Fibroblast of skin of left quadriceps (primary cell): ENCODE data around the gene AP1B1.
"Not testable (repeated sequence)": the region's sequence is repeated elsewhere in the genome, so short reads cannot be mapped to it uniquely, and the experiment has no call there.

Experiments
- DNase-seq, 2 experiments: peaks; one replicate each; pipeline ENCODE4 v3.0.0-alpha.2; 2013; ENCODE audit warnings: low read depth in 2 of 2

Gene AP1B1

DNA sequence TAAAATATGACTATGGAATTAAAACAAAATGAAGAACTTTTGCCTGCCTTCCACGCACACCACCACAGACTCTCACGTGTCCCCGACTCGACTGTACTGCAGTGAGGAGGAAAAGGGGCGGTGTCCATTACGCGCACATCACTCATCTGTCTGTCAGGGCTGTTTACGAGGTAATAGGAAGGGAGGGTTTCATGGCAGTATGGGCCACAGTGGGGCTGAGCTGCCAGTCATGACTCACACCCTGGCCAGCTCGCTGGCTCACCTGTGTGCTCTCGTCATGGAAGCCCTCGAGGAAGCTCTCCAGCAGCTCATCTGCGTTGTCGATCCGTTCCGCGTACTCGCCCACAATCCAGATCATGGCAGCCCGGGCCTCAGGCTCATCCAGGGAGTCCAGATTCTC, 39.4 kb downstream of the AP1B1 start:
- DNase-seq = no peak

DNA sequence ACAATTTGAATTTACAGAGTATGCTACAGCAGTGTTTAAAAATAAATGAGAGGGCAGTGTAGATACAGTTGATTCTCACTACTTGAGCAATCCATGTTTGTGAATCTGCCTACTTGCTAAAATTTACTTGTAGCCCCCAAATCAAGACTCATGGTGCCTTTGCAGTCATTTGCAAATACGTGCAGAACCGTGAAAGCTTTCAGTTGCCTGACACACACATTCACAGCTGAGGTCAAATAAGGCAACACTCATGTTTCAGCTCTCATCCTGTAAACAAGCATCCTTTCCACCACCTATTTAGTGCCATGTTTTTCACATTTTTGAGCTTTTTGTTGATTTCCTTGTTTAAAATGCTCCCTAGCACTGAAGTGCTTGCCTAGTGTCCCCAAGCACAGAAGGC, 40.3 kb downstream of the AP1B1 start:
- DNase-seq = no peak

DNA sequence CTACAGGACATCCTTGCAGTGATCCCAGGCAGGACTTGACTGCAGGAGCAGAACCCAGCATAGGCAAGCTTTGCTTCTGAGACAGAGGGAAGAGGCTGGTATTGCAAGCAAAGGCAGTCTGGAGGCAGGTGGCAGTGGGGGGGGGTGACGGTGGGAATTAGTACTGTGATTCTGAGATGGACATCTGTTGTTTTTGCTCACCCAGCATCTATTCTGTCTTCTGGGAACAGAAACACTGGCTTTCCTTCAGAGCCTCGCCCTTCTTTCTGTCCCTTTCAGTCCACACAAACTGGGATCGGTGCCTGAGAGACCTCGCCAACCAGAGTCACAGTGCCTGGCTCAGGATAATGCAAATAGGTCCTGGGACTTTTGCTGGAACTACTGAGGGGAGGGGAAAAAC, 41.7 kb downstream of the AP1B1 start:
- DNase-seq = no peak

DNA sequence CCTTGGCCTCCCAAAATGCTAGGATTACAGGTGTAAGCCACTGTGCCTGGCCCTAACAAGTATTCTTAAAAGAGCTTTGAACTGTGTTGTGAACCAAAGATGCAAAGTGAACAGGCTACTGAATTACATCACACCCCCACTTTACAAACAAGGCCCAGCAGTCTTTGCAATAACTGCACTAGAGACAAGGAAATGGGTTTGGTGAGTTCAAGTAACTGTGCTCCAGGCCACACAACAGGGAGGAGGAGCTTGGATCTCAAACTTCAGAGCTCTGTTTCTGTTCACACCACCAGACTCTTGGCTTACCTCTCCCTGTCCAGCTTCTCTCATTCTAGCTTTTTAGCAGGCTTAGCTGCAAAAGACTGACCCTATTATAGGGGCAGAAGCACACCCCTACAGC, 42.4 kb downstream of the AP1B1 start:
- DNase-seq = no peak

DNA sequence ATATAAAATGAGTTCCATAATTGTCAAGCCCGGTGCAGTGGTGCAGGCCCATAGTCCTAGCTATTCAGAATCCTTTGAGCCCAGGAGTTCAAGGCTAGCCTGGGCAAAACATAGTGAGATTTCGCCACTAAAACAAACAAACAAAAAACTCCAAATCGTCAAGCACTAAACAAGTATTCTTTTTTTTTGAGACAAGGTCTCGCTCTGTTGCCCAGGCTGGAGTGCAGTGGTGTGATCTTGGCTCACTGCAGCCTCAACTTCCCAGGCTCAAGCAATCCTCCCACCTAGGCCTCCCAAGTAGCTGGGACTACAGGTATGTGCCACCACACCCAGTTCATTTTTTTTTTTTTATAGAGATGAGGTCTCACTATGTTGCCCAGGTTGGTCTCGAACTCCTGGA, 43.5 kb downstream of the AP1B1 start:
- DNase-seq = not testable (repeated sequence)

DNA sequence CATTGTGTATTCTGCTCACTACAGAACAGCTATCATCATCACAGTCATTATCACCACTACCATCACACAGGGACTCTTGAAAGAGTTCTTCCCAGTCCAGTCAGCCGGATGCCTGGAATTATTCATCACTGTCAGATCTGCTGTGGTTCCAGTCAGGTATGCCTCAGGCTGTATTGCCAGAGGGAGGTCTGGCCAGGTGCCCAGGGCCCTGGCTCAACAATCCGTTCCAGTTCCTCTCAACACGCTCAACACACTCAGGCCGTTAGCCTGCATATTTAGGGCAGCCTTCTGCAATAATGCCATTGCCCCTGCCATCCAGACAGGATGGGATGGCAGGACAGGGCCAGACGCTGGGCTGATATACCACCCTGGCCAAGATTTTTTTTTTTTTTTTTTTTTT, 44.2 kb downstream of the AP1B1 start:
- DNase-seq = peak; percentile 79 to 82

DNA sequence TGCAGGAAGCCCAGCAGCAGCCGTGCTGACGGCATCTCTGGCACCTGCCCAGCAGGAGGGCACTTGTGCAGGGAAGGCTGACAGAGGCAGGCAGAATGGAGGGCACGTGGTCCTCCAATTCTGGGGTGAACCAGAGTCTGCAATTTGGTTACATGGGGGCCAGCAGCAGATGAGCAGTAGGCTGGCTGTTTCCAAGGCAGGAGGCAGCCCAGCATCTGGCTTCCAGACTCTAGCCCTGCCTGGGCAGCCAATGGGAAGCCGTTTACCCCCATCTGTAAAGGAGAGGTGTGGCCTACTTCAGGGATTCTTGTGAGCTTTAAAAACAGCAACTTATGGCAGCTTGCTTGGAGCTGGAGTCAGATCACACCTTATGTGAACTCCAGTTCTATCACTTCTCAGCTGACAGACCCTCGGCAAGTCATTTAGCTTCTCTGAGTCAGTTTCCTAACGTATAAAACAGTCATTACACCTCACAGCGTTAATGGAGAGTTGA, 45.0 kb downstream of the AP1B1 start:
- peak; percentile 57 to 58 for DNase-seq

DNA sequence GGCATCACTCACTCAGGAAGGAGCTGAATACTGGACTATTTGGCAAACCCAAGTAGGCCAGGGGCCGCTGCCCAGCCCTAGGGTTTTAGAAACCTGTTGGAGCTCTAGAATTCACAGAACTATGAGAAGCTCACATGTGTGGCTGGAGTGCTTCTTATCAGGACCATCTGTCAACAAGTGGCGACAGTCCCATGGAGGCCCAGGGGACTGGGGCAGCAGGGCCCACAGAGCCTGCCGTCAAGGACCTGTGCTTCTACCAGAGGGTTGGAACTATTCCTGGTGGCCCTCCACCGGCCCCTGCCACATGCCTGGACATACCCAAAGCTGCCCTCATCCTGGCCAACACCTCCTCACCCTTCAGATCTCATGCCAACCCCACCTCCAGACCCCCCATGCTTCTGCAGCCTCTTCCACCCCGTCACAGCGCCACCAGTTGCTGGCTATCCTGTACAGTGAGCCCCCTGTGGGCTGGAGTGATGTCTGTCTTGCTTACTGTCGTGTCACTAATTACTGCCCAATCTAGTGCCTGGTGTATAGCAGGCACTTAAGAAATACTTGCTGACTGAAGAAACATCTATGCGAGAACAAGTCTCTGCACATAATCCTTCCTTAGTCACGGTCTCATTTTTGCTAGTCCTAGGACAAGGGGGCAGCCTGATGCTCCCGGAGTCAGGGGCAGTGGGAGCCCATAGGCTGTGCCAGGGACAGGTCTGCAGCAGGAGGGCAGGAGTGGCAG, 45.6 kb downstream of the AP1B1 start:
- DNase-seq = no peak

DNA sequence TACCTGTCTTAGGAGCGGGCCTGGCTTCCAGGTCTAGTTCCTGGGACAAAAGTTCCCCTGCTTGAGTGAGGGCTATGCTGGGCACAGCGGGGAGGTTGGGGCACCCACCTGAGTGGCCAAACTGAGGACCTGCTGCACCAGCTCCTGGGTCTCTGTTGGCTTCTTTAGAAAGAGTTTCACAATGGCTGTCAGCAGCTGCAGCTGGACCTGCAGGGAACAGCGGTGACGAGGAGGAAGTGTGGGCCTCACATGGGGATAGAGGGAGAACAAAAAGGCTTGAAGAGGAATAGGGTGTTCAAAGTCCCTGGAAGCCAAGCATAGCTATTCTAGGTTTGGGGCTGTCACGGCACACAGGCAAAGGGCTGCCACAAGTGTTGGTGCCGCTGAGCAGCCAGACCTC, 46.2 kb downstream of the AP1B1 start:
- no peak for DNase-seq

DNA sequence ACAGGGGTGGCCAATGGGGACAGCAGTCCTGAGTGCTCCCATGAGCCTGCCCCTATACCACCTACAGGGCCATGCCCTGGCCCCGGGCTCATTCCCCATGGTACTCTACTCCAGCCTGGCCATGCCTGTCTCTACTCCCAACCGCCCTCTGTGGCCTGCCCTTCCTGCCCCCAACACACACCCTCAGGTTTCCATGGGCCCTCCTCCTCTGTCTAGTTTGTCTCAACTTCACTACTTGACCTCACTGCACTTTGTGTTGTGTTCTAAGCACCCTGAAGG, 46.6 kb downstream of the AP1B1 start:
- DNase-seq = no peak

DNA sequence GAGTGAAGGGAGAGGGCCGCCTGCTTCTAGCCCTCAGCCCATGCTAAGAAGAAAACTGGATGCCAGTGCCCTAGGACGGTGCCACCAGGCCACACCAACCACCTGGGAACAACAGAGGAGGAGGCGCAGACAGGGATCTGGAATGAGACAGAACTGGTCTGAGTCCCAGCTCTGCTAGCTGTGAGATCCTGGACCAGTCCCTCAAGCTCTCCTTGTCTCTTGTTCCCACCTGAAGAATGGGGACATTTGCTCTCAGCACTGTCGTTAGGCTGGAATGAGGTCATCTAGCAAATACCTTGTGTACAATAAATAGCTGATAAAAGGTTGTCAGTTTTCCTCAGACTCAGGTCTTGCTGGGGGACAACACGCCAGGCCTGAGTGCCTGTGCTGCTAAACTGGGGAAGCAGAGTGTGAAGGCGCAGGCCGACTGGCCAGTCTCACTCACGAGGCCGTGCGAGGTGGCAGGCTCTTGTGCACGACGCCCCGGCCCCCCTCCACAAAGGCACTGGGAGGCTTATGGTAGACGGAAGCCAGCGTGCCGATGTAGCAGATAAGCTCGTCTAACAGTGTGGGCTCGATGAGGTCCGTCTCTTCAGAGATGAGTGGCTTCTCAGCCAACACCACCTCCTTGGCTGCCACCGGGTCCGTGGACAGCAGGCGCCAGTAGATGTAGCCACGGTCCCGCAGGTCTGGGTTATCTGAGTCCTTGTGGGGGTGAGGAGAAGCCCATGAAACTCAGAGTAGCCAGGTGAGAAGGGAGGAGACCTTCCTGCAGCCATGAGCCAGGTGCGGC, 47.1 kb downstream of the AP1B1 start:
- DNase-seq = no peak

DNA sequence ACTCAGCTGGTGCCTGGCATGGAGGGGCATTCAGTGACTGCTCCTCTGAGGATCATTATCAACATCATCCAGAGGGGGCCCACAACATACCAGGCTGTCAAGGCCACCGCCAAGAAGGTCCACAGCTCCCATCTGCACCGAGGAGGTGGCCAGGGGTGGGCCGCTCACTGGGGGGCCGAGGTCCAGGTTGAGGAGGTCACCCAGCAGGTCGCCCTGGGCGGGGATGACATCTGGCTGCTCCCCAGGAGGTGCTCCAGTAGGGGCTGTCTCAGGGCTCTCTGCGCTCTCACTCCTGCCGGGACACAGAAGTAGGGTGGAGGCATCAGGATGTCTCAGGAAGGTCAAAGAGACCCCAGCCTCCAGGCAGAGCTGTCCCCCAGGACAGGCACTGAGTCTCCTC, 47.8 kb downstream of the AP1B1 start:
- DNase-seq = no peak

DNA sequence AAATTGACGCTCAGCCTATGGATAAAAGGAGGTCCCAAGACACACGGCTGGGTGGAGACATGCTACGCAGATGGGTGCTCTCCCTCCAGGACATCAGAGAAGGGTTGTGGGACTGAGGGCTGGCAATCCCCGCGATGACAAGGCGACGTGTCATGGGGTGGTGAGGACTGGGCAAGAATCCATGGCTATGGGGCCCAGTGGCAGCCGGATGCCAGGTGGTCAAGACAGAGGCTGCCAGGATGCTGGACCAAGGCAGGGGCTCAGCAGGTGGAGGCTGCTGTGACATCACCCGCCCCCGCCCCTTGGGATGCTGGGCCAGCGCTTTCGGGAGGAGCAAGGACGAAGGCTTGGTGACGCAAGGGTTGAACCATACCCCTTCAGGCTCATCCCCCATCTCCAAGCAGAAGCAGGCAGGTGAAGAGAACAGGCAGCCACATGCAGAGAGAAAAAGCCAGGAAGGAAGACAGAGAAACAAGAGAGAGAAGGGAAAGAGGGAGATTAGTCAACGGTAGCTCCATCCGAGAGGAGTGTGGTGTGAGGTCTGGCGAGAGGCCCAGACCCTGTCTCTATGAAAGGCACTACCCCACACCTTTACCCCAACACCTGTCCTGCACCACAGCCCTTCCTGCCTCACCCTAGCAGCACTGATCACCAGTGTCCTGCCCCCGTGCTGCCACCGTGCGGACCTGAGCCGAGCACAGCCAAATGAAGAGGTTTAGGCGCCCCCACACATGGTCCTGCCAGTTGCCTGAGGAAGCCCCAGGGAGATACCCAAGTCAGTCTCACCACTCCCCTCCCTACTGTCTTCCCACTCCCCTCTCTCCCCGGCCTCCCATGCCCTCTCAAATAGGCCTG, 48.8 kb downstream of the AP1B1 start:
- DNase-seq = no peak

DNA sequence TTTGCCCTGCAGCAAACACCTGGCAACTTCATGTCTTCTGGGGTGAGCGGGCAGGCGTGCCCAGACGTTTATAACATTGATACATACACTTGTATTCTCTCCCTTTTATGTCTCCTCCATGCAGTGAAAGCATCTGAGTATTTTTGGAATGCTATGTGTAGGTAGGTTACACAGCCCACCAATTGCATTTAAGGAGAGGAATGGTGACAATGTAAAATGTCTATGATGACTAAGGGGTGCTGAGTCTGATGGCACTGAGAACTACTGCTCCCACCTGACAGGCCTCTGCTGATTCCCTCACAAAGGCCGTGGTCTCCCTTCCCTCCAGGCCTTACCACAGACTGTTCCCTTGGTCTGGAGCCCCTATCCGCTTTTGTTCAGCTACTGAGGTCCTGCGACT, 50.0 kb downstream of the AP1B1 start:
- no peak for DNase-seq

DNA sequence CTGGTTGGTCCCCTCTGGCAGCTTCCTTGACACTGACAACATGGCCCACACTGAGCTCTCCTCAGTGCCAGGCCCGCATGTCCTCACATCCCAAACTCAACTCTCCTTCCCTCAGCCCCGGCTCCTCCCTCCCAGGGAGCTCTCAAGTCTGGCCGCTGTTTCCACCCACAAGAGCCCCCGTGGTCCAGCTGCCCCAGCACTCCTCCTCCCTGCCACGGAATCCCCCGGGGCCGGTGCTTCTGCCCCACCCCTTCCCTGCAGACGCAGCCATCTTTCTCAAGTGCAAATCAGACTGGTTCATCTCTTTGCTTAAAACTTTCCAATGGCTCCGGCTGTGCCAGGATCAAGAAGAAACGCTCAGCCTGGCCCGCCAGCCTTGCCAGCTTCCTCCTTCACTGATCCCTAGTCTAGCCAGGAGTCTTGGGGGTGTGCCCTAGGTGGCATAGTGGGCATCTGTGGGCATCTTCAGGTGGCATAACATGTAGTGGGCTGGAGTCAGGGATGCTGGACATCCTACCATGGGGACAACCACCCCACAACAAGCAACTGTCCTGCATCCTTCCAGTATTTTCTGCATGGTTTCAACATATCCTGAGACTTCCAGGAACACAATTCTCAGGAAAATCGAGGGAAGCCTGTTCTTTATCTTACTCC, 50.6 kb downstream of the AP1B1 start:
- no peak for DNase-seq

DNA sequence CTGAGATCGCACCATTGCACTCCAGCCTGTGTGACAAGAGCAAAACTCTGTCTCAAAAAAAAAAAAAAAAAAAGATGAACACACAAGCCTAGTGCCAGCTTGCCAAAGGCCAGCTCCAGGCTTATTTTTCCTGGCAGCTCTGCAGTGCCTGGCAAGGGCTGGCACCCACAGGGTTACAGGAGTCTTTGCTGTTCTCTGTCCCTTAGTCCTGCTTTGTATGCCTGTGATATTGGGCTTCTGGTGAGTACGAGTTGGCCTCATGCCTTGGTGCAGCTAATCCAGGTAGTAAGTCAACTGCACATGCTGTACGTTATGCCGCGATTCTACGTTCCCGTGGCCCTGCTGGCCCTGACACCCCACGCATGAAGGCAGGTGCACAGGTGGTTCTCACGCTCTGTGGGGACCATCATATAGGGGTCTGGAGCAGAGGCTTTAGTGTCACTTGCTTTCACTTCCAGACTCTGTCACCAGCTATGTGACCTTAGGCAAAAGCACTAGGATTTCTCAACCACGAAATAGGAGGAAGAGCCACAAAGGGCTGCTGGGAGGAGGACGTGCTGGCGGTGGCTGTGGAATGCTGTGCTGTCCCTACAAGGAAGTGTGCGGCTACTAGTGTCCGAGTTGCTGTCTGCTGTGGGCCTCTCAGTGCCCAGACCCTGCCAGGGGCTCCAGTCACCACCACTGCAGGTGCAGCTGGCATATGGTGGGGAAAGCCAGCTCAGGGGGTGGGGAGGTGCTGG, 51.4 kb downstream of the AP1B1 start:
- DNase-seq = no peak

DNA sequence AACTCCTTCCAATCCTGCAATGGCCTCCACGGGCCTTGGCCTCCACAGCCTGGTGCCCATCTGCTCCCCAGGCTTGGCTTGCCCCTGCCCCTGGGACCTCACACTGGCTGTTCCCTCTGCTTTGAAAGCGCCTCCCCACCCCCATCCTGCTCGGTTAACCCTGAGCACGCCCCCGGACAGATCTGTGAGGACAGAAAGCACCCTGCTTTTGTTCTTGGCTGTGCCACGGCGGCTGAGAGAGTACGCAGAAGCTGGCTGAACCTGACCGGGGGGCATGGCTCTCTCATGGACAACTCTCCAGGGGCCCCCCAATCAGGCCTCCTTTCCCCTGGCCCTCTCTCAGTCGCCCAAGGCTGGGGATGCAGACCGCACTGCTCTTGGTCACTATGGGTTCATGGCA, 52.7 kb downstream of the AP1B1 start:
- DNase-seq = no peak

DNA sequence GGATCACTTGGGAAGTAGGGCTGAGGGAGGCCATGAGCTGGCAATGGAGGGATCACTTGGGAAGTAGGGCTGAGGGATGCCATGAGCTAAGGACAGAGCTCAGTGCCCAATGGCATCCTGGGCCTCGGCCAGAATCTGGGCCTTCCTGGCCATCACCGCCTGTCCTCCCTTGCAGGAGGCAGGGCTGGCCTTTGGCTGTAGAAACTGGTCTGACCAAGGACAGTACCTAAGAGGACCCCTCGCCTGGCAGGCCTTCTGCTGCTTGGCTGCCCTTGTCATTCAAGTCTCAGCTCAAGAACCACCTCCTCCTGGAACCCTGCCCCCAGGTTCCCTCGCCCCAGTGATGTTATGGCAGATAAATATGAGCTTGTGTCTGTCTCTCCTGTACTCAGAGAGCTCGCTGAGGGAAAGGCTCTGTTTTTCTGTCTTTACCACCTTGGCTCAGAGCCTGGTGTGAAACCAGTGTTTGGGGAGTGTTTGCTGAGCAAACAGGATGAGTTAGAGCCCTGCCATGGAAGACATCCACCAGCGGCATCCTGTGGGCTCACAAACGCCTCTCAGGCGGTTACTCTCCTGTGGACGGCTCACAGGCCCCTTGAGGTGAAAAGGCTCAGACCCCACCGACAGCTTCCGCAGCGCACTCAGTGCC, 53.5 kb downstream of the AP1B1 start:
- no peak for DNase-seq

DNA sequence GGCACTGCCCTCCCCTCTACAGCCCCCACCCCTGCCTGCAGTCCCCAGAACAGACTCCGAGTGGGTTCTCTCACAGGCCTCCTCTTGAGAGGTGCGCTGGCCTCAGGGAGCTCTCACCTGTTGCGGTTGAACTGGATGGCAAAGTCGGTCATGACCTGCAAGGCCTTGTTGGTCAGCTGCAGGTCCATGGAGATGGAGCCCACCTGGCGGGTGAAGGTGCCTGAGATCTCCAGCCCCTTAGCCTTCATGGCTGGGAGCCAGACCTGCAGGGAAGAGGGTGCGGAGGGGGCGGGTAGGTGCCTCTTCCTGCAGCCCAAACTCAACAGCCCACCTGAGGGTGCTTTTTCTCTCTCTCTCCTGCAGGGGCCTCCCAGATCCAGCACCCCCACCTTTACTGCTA, 54.2 kb downstream of the AP1B1 start:
- no peak for DNase-seq

DNA sequence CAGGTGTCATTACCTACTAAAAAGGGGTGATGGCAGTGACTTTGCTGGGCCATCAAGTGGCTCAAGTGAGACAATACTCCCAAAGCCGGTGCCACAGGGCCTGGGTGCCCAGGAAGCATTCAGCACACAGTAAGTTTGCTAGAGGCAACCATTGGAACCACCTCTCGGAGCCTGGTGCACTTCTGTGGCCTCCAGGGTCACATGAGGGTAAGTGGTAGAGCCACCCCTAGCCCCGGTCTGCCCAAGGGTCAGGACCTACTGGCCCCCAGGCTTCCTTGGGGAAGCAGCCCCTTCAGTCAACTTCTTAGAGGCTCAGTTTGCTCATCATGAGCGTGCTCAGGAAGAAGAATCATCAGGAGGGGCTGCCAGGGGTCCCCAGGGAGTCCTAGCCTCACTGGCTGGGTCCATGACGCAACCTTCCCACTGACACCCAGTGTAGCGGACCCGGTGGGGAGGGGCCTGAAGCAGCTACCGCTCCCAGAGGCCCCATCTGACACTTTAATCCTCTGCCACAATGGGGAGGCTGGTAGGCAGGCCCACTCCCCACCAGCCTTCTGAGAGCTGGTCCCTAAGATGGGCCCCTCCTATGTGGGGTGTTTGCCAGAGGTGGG, 55.4 kb downstream of the AP1B1 start:
- DNase-seq = no peak
